HG03159 (cell line): ENCODE measurements around the gene RABGAP1L.
"Not testable (repeated sequence)": the region's sequence is repeated elsewhere in the genome, so short reads cannot be mapped to it uniquely, and the experiment has no call there.

Experiments
- ATAC-seq: cut with Tn5 transposase; IDR thresholded peaks from one replicate; pipeline ENCODE4 v1.9.1; 2021; ENCODE audit warnings: mild to moderate bottlenecking, moderate library complexity; ENCODE audit not compliant: unreplicated experiment

Gene RABGAP1L

DNA sequence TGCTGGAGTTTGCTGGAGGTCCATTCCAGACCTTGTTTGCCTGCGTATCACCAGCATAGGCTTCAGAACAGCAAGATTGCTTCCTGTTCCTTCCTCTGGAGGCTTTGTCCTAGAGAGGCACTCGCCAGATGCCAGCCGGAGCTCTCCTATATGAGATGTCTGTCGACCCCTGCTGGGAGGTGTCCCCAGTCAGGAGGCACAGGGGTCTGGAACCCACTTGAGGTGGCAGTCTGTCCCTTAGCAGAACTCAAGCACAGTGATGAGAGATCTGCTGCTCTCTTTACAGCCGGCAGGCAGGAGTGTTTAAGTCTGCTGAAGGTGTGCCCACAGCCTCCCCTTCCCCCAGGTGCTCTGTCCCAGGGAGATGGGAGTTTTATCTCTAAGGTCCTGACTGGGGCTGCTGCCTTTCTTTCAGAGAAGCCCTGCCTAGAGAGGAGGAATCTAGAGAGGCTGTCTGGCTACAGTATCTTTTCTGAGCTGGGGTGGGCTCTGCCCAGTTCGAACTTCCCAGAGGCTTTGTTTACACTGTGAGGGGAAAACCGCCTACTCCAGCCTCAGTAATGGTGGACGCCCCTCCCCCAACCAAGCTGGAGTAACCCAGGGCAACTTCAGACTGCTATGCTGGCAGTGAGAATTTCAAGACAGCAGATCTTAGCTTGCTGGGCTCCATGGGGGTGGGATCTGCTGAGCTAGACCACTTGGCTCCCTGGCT is 493.4 kb downstream of the RABGAP1L start:
- no peak for ATAC-seq

GRCh38 chr1:174654560-174654959 is 495.2 kb downstream of the RABGAP1L start:
- no peak for ATAC-seq

DNA sequence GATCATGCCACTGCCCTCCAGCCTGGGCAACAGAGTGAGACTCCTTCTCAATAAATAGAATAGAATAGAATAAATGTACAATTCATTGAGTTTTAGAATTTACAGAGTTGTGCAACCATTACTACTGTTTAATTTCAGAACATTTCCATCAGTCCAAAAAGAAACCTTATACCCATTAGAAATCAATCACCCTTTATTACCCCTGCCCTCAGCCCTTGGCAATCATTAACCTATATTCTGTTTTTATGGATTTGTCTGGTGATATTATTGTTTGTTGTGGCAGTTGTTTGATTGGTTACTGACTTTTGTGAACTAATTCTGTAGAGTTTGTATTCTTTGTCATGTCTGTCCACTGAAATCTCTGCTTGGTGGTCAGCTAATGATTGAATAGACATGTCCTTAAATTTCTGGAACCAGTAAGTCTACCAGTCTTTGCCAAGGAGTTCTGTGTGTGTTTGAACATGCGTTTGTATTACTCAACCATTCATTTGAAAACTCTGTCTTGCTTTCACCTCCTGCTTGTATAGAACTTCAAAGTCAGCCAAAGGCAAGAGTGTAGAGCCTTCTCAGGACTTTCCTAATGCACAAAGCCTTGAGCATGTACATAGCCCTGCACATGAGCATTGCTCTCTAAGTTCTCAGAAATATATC is 497.2 kb downstream of the RABGAP1L start:
- no peak for ATAC-seq

DNA sequence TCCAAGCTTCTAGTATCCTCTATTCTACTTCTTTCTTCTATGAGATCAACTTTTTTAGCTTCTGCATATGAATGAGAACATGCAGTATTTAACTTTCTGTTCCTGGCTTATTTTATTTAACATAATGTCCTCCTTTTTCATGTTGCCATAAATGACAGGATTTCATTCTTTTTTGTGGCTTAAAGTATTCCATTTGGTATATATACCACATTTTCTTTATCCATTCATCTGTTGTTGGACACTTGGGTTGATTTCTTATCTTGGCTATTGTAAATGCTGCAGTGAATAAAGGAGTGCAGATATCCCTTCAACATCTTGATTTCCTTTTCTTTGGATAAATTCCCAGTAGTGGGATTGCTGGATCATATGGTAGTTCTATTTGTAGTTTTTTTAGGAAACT is 498.1 kb downstream of the RABGAP1L start:
- no peak for ATAC-seq

DNA sequence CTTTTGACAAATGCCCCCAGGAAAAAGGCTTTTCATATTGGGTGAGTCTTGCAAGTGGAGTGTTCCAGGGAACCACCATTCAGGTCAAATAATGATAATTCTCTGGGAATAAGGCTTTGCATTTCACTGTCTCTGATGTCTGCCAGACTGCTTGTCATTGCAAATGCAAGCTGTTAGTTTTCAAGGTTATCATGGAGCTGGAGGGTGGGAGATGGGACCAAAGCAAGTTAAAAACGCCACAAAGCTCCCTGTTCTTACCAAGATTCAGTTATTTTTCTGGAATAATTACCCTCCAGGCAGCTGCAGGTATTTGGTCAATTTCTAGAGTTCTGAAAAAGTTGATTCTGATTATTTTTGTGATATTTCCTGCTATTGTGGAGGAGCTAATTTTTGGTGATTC is 498.6 kb downstream of the RABGAP1L start:
- ATAC-seq = no peak

DNA sequence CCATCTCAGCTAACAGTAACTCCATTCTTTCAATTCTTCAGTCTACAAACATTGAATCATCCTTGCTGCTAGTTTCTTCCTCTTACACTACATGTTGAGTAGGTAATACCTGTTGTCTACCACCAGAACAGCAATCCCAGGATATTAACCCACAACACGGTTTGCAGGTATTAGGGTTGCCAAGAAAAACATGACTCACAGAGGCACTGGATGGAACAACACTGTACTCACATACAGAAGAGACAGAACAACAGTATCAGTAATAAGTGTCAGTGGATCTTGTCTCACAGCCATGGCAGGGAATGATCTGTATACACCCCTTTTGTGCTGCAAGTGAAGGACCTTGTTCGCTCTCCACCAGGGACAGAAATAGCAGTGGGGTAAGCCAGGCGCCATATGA is 500.5 kb downstream of the RABGAP1L start:
- no peak for ATAC-seq

DNA sequence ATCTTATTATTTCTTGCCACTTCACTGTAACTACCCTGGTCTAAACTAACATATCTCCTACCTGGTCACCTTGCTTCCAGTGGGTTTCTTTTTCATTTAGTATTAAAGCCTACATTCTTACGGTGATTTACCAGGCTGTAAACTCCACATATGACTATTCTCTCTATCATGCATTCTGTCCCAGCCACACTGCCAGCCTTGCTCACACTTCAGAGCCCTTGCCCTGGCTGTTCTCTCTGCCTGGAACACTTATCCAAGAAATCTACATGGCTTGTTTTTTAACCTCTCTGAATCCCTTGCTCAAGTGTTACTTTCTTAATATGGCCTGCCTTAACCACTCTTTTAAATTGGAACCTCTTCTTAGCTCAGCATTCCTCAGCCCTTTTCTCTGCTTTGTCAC is 501.2 kb downstream of the RABGAP1L start:
- ATAC-seq = no peak

DNA sequence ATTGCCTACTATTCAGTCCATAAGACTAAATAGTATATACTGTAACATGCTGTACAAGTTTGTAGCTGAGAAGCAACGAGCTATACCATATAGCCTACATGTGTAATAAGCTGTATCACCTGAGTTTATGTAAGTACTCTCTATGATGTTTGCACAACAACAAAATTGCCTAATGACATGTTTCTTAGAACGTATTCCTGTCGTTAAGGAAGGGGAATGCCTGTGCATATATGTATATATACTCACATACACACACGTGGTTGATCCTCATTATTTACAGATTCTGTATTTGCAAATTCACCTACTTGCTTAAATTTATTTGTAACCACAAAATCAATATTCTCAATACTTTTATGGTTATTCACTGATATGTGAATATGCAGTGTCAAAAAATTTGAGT is 504.0 kb downstream of the RABGAP1L start:
- ATAC-seq = no peak

DNA sequence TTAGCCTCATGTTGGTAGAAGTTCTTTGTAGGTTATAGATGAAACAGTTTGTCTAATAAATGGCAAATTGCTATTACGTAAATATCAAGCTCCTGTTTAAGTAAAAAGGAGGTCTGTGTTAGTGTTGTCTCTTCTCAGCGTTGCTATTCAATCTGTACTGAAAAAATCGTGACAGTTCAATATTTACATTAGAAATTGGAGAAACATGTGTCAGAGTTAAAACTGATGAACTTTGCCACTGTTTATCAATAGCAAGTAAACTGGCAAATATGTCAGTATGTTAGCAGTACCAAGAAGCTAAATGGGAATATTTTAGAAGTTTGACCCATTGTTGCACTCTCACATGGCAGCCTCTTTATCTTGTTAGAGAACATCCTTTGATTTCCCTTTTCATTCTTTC is 506.9 kb downstream of the RABGAP1L start:
- no peak for ATAC-seq

- no peak for ATAC-seq
Observed at GRCh38 chr1:174671826-174672225, 512.5 kb downstream of the RABGAP1L start.

DNA sequence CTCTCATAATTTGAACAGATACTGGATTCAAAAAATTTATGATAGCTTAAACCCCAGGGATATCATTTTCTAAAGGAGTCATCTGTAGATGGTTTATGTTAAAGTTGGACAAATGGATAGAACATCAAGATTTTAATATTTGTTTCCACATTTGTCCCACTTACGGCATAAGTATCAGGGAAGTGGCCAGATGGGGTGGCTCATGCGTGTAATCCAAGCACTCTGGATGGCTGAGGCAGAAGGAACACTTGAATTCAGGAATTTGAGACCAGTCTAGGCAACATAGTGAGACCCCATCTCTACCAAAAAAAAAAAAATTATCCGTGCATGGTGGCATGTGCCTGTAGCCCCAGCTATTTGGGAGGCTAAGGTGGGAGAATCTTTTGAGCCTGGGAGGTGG is 517.5 kb downstream of the RABGAP1L start:
- no peak for ATAC-seq

DNA sequence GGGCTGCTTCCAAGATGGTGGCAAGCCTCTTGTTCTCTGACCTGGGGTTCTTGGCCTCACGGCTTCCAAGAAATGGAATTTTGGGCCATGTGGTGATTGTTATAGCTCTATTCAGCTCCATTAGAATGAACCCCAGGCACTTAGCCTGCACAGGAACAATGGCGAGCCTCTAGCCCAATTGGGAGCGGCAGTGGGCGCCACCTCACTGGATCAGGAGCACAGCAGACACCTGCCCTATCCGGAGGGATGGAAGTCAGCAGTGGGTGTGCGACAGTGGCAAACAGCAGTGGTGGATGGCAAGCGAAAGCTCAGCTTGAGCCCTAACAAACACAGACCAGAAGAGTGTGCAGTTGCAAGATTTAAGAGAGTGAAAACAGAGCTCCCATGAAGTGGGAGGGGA is 519.3 kb downstream of the RABGAP1L start:
- ATAC-seq = no peak

GRCh38 chr1:174680101-174680500 is 520.8 kb downstream of the RABGAP1L start:
- no peak for ATAC-seq

DNA sequence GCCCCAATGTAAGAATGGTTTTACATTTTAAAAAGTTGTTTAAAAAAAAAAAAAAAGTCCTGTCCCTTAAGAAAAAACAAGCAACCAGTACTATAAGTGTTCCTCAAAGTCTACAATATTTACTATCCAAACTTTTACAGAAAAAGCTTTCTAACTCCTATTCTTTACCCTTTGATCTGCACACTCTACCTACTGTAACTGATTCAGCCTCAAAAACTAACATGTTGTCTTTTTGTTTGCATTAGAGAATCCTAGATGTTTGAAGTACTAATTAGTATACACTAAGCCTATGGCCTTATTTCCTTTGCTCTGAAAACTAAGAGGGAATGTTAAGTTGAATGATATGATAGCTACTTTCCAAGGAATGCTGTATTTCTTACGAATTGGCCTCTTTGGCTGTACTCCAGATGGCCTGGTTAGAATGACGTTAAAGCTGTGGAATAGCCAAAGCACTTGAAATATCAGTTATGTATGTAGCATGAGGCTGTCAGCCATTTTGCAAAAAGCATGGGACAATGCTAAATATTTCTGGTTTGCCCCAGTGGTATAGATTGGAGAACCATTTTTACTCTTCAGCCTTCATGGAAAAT is 523.2 kb downstream of the RABGAP1L start:
- no peak for ATAC-seq

DNA sequence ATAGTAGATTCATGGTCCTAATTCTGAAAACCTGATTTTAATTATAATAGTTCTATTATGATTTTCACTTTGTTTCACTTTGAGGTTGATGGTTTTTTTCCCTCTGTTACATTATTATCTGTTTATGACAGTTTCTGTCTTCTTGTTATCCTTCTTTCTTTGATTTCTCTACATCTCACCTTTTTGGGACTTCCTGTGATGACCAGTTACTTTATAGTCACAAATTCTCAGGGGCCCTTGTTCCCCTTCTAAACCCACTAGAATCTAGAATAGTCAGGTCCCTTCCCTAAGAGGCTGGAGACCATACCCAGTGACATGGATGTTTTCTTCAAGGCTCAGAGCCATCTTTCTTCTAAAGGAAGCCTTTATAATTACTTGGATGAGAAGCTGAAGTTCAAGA is 526.9 kb downstream of the RABGAP1L start:
- no peak for ATAC-seq

- ATAC-seq = no peak
Observed at GRCh38 chr1:174689524-174689923, 530.2 kb downstream of the RABGAP1L start.

DNA sequence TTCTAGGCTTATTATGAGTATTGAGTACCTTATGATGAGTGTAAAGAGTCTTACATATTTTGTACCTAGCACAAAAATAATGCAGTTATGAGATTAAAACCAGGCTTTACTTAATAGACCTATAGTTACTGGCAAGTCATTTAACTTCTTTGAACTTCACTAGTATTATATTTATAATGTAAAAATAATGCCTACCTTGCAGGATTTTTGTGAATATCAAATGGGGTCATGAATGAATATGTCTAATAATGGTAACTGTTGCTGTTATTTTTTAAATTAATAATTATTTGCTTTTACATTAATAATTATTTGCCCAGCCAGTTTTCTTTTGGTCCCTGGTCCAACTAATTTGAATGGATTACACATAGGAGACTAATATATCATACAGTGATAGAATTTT is 530.9 kb downstream of the RABGAP1L start:
- no peak for ATAC-seq

- no peak for ATAC-seq
Observed at GRCh38 chr1:174692313-174692712, 533.0 kb downstream of the RABGAP1L start.

- no peak for ATAC-seq
Observed at GRCh38 chr1:174693085-174693484, 533.8 kb downstream of the RABGAP1L start.

GRCh38 chr1:174693539-174693938 is 534.2 kb downstream of the RABGAP1L start:
- not testable (repeated sequence) for ATAC-seq

DNA sequence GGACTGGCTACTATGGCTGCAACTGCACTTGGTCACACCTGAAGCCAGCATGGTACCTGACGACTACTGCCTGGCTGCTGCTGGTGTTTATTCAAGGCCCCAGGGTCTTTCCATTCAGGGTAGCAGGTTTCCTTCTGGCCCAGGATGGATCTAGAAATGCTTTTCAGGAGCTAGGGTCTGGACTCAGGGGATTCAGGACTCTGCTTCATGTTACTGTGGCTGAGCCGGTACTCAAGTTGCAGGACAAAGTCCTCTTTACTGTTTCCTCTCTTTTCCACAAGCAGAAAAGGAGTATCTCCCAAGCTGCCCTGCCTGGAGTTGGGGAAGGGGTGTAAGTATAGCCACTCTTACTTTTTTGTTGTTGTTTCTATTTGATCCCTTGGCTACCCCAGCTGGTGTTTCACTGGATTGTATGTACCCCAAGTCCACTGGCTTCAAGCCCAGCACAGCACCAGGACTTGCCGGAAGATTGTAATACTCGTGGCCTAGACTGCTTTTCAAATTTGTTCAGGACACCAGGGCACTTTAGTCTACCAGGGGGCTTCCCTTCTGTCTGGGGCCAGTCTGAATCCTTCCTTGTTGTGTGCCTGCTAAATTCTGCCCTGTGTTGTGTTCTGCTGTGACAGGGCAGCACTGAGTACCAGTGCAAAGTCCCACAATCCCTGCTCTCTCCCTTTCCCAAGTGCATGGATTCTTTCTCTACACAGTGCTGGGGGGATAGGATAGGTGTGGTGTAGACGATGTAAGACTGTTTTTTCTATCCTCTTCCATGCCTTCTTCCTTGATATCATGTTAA is 536.9 kb downstream of the RABGAP1L start:
- no peak for ATAC-seq

DNA sequence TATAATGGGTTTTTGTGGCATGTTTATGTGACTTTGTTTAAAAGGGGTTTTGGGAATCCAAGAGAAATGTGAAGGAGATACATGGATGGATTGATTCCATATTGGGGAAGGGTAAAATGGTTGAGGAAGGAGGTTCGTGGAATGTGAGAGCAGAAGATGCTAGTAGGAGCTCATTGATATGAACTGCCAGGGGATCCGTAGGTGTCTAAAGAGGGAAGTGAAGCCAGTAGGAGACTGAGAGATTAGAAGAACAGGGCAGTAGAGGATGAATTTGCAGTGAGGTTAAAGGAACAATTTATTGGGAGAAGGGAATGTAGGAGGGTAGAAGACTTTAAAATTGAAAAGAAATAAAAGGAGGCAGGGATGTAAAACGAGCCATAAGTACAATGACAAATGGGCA is 541.0 kb downstream of the RABGAP1L start:
- ATAC-seq = no peak
